Smooth muscle cell of the brain vasculature (primary cell): ENCODE data around the gene PLSCR1.

Experiments used
- DNase-seq: peaks from one replicate; pipeline ENCODE4 v3.0.0-alpha.2; 2012; ENCODE audit warnings: low read depth, low spot score

PLSCR1 gene

GRCh38 chr3:146473726-146474125 lies 70.7 kb downstream of the PLSCR1 start:
- DNase-seq: no peak

DNA sequence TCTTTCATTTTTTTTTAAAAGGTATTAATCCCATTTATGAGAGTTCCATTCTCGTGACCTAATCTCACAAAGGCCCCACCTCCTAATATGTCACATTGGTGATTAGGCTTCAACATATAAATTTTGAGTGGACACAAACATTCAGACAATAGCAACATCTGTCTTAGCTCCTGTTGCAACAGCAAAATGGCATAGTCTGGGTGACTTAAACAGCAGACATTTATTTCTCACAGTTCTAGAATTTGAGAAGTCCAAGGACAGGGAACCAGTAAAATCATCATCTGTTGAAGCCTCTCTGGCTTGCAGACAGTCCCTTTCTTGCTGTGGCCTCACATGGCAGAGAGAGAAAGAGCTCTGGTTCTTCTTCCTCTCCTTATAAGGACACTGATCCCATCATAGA lies 71.8 kb downstream of the PLSCR1 start:
- DNase-seq: no peak

DNA sequence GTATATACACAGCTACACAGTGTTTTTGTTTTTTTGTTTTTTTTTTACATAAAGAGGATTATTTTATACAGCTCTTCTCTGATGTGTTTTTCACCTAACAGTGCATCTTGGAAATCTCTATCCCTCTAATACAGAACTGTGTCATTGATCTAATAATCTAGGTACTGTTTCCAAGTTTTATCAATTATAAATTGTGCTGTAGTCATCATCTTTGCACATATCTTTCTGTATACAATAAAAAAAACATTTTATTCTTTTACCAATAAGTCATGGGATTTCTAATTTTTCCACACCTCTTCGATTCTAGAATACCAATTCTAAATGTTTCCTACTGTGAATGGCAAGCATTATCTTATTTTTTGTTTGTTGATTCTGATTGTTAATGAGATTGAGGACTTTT lies 73.4 kb downstream of the PLSCR1 start:
- no peak for DNase-seq

- DNase-seq: no peak
Observed at GRCh38 chr3:146470425-146470990, 73.9 kb downstream of the PLSCR1 start.

GRCh38 chr3:146469150-146470017 lies 75.0 kb downstream of the PLSCR1 start, which contains the start of gene PLSCR2:
Gene PLSCR2 (minus strand): TSS chr3:146469561. CDS start chr3:146459904, 9,657 bp downstream.
- DNase-seq: no peak

- no peak for DNase-seq
Observed at GRCh38 chr3:146468671-146469149, 75.7 kb downstream of the PLSCR1 start.

- no peak for DNase-seq
Observed at GRCh38 chr3:146468234-146468633, 76.2 kb downstream of the PLSCR1 start.

GRCh38 chr3:146466604-146467003 lies 77.8 kb downstream of the PLSCR1 start:
- DNase-seq: no peak

DNA sequence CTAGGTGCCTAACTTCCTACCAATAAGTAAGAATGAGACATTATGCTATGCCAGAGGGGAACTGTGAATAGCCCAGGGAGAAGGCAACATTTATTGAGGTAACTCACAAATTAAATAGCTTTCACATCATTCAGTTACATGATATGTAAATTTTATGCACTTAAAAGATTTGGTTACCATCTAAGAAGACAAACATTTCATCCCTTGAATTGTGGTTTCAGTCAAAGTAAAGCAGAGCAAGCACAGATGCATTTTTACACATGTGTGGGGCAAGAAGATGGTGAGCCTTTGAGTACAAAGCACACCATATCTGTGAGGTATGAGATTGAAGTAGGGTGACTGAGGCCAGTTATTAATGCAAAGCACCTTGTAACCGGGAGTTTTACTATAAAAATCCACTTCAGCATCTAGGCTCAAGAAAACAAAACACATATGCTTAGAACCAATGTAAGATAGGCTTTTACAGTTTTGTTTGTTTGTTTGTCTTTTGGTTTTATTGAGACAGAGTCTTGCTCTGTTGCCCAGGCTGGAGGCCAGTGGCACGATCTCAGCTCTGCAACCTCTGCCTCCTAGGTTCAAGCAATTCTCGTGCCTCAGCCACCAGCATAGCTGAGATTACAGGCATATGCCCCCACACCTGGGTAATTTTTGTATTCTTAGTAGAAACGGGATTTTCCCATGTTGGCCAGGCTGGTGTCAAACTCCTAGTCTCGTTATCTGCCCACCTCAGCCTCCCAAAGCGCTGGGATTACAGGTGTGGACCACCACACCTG lies 78.5 kb downstream of the PLSCR1 start:
- no peak for DNase-seq
